Smooth muscle cell (in vitro differentiated cells): ENCODE data around the gene PAX5. TPM values are rescaled to one million over a fixed set of nuclear protein-coding genes. Genes with fewer than 3 reads are reported as not detected.
"Not testable (repeated sequence)": the region's sequence is repeated elsewhere in the genome, so short reads cannot be mapped to it uniquely, and the experiment has no call there.

Experiments
- DNase-seq: peaks from one replicate; lab custom pipeline; 2025; ENCODE audit not compliant: unreplicated experiment; lab: John Stamatoyannopoulos, UW
- H2AFZ ChIP-seq: fragments of 200-600 bp; sonication (generic); 2 replicates; pipeline ENCODE4 v1.6.0; 2016; ENCODE audit warnings: antibody characterized with exemption, low read depth, mild to moderate bottlenecking
- H3F3A ChIP-seq: fragments of 200-600 bp; sonication (generic); 2 replicates; pipeline ENCODE4 v1.6.0; 2017; ENCODE audit warnings: antibody characterized with exemption, low read depth
- H3K27ac ChIP-seq: fragments of 200-600 bp; sonication (generic); 2 replicates; pipeline ENCODE4 v1.5.1; 2016; ENCODE audit warnings: low read depth, mild to moderate bottlenecking
- H3K27me3 ChIP-seq: fragments of 200-600 bp; sonication (generic); 2 replicates; pipeline ENCODE4 v1.6.1; 2016; ENCODE audit warnings: low read depth, mild to moderate bottlenecking
- H3K36me3 ChIP-seq: fragments of 200-600 bp; sonication (generic); 2 replicates; pipeline ENCODE4 v1.5.1; 2016; ENCODE audit warnings: low read depth
- H3K4me1 ChIP-seq: fragments of 200-600 bp; sonication (generic); 2 replicates; pipeline ENCODE4 v1.5.1; 2016; ENCODE audit warnings: low read depth
- H3K4me2 ChIP-seq: fragments of 200-600 bp; sonication (generic); 2 replicates; pipeline ENCODE4 v1.6.0; 2016; ENCODE audit warnings: mild to moderate bottlenecking
- H3K4me3 ChIP-seq: fragments of 200-600 bp; sonication (generic); 2 replicates; pipeline ENCODE4 v1.5.1; 2016; ENCODE audit warnings: mild to moderate bottlenecking
- H3K79me2 ChIP-seq: fragments of 200-600 bp; sonication (generic); 2 replicates; pipeline ENCODE4 v1.6.0; 2016; ENCODE audit warnings: low read depth, mild to moderate bottlenecking
- H3K9ac ChIP-seq: fragments of 200-600 bp; sonication (generic); 2 replicates; pipeline ENCODE4 v1.6.0; 2016; ENCODE audit warnings: low read depth
- H3K9me3 ChIP-seq: fragments of 200-600 bp; sonication (generic); replicated peaks from 2 replicates; pipeline ENCODE4 v1.5.1; 2016; ENCODE audit warnings: low read depth
- H4K20me1 ChIP-seq: fragments of 200-600 bp; sonication (generic); 2 replicates; pipeline ENCODE4 v1.6.0; 2016; ENCODE audit warnings: low read depth
- WGBS: methylation state at CpG from one replicate; pipeline ENCODE4 v1.1.7; 2016; ENCODE audit warnings: low lambda C conversion rate; 5-methylcytosine and 5-hydroxymethylcytosine counted together
- polyA plus RNA-seq: library from polyadenylated mRNA; unstranded; fragments of >200 nt; fragmentation: Nextera tagmentation; extraction: Ambion mirVana; gene quantifications from 2 replicates; pipeline ENCODE4 v1.2.1, GENCODE V29; 2016
- total RNA-seq: library from RNA; depleted of rRNA; stranded (reverse); fragments of >200 nt; gene quantifications from 2 replicates; pipeline ENCODE4 v1.2.3, GENCODE V29; 2014
- TF ChIP-seq, protein P1 (sequence below): fragments of 200-600 bp; sonication (generic); IDR thresholded peaks from 2 replicates; pipeline ENCODE4 v1.5.1; 2017; ENCODE audit warnings: borderline replicate concordance, mild to moderate bottlenecking, antibody characterized with exemption; ENCODE audit not compliant: insufficient read depth, poor library complexity, severe bottlenecking

PAX5 gene
- total and polyA plus RNA-seq, 2 experiments from 2014 or later = 0.09 TPM; not detected in 1

DNA sequence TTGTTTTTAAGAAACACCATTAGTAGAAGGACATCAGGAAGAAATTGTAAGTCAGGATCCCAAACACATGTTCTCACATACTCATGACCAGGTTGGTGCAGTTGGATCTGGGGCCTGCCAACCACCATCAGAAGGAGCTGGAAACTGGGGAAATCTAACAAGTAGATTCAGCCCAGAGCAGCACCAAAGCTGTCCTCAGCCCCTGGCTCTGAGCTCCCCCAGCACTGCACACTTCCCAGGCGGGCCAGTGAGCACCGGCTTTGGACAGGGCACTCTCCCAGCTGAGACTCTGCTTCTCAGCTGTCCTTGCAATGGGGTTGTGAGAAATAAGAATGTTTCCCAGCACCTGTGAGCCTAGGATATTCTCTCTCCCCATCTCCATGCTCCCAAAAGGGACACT is 162.5 kb downstream of the PAX5 start:
- no peak overlapping the region for H3K9ac ChIP-seq
- no peaks in the 10 kb centered on the region for H3K9me3 ChIP-seq
- TF ChIP-seq, protein P1, sequence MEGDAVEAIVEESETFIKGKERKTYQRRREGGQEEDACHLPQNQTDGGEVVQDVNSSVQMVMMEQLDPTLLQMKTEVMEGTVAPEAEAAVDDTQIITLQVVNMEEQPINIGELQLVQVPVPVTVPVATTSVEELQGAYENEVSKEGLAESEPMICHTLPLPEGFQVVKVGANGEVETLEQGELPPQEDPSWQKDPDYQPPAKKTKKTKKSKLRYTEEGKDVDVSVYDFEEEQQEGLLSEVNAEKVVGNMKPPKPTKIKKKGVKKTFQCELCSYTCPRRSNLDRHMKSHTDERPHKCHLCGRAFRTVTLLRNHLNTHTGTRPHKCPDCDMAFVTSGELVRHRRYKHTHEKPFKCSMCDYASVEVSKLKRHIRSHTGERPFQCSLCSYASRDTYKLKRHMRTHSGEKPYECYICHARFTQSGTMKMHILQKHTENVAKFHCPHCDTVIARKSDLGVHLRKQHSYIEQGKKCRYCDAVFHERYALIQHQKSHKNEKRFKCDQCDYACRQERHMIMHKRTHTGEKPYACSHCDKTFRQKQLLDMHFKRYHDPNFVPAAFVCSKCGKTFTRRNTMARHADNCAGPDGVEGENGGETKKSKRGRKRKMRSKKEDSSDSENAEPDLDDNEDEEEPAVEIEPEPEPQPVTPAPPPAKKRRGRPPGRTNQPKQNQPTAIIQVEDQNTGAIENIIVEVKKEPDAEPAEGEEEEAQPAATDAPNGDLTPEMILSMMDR = no peak
- DNase-seq = no peak
- no peaks in the 10 kb centered on the region for H3K79me2 ChIP-seq
- H3K4me3 ChIP-seq = no peak overlapping the region
- WGBS = 86% methylated on average over 2 of the region's 2 CpGs
- H3K27ac ChIP-seq = no peak overlapping the region
- peaks cover 60% of the 10 kb centered on the region for H3K27me3 ChIP-seq
- H3K36me3 ChIP-seq = no peaks in the 10 kb centered on the region
- H3K4me2 ChIP-seq = no peak overlapping the region
- H3F3A ChIP-seq = no peaks in the 10 kb centered on the region
- no peak overlapping the region for H2AFZ ChIP-seq
- H4K20me1 ChIP-seq = no peaks in the 10 kb centered on the region
- no peaks in the 10 kb centered on the region for H3K4me1 ChIP-seq

DNA sequence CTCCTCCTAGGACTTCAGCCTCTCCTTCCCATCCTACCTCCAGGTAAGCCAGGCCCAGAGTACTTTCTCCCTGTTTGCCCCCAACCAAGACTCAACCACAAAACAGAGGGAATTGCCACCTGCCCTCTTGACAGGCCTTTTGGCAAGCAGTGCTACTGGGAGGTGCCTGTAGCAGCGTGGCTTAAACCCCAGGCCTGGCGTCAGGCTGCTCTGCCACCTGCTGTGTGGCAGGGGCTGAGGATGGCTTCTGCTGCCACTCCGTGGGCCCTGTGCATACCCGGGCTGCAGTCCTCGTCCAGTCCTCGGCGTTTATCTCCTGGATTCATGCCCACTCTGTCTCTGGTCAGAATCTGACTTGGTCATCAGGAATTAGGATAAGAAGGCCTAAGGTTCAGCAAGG is 163.1 kb downstream of the PAX5 start:
- no peaks in the 10 kb centered on the region for H4K20me1 ChIP-seq
- no peaks in the 10 kb centered on the region for H3K4me1 ChIP-seq
- H3K4me2 ChIP-seq = no peak overlapping the region
- no peaks in the 10 kb centered on the region for H3K79me2 ChIP-seq
- DNase-seq = no peak
- peaks cover 56% of the 10 kb centered on the region for H3K27me3 ChIP-seq
- TF ChIP-seq, protein P1 = no peak
- WGBS = 67% methylated on average over 7 of the region's 7 CpGs
- H2AFZ ChIP-seq = no peak overlapping the region
- no peak overlapping the region for H3K9ac ChIP-seq
- H3K4me3 ChIP-seq = no peak overlapping the region
- no peaks in the 10 kb centered on the region for H3K9me3 ChIP-seq
- H3K36me3 ChIP-seq = no peaks in the 10 kb centered on the region
- H3K27ac ChIP-seq = no peak overlapping the region
- H3F3A ChIP-seq = no peaks in the 10 kb centered on the region

GRCh38 chr9:36869605-36870004 is 164.5 kb downstream of the PAX5 start:
- H3K27ac ChIP-seq, H4K20me1 ChIP-seq, H3K4me2 ChIP-seq, H2AFZ ChIP-seq, DNase-seq, H3K79me2 ChIP-seq, H3K36me3 ChIP-seq, H3K4me1 ChIP-seq, H3K9me3 ChIP-seq, H3K4me3 ChIP-seq, H3K9ac ChIP-seq, H3F3A ChIP-seq: not testable (repeated sequence)
- peaks cover 63% of the 10 kb centered on the region for H3K27me3 ChIP-seq
- WGBS = 97% methylated on average over 1 of the region's 1 CpG

DNA sequence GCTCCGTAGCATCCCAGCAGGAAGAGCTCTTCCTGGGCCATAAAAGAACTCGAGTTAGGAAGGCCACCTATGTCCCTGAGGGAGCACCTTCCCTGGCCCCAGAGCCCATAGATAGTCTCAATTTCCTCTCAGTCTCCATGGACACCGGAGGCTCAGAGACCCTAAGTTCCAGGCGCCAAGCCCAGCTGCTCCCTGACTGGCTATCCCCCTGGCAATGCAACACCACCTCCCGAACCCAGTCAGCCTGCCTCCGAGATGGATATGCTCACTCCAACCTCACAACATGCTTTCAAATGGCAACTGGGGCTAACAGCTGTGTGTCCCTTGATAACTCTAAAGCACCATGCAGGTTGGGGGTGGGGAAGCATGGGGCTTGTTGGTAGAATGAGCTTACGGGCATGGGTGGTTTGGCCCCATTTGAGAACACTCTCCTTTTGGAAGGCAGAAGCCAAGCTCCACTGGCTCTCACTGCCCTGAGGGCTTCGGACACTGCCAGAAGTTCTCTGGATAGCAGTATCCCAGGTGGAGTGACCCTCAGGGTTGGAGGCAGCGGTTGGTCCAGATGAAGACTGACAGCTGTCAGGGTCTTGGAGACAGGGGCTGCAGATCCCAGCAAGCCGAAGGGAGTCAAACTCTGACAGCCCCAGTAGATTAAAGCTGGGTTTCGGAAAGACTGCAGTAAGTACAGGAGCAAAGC is 165.3 kb downstream of the PAX5 start:
- Histone ChIP-seq H3K4me2 (no peak overlapping the region), H3K9me3 (no peaks in the 10 kb centered on the region), H3K27ac (no peak overlapping the region), H3K36me3 (no peaks in the 10 kb centered on the region), H4K20me1 (no peaks in the 10 kb centered on the region), H3K4me1 (no peaks in the 10 kb centered on the region), H3K9ac (no peak overlapping the region), H3K4me3 (no peak overlapping the region), H3K79me2 (no peaks in the 10 kb centered on the region), H3F3A (no peaks in the 10 kb centered on the region), H3K27me3 (peaks cover 72% of the 10 kb centered on the region), H2AFZ (no peak overlapping the region)
- whole genome bisulfite sequencing = 80% methylated on average over 11 of the region's 11 CpGs
- no peak for DNase-seq
- TF ChIP-seq, protein P1 = no peak
